HEK293 (cell line): ENCODE results near the gene STRA6.

Experiments used
- GLIS2 ChIP-seq: fragments of 450-650 bp; formaldehyde crosslinking; IDR thresholded peaks from 2 replicates; pipeline ENCODE4 v1.5.1; 2016; ENCODE audit warnings: missing biosample characterization, missing genetic modification characterization
- HOXD13 ChIP-seq: sonication (generic); formaldehyde crosslinking; IDR thresholded peaks from 2 replicates; pipeline ENCODE4 v1.8.0; 2022; ENCODE audit warnings: missing genetic modification reagents, borderline replicate concordance
- PRDM4 ChIP-seq: fragments of 450-650 bp; formaldehyde crosslinking; IDR thresholded peaks from 2 replicates; pipeline ENCODE4 v1.5.1; 2017; ENCODE audit warnings: missing biosample characterization, missing genetic modification characterization
- REST ChIP-seq: fragments of 450-650 bp; formaldehyde crosslinking; IDR thresholded peaks from 2 replicates; pipeline ENCODE4 v1.5.1; 2016; ENCODE audit warnings: missing biosample characterization, missing genetic modification characterization
- SCRT1 ChIP-seq: fragments of 450-650 bp; formaldehyde crosslinking; IDR thresholded peaks from 2 replicates; pipeline ENCODE4 v1.5.1; 2016; ENCODE audit warnings: missing biosample characterization, missing genetic modification characterization, borderline replicate concordance
- SETDB1 ChIP-seq: IDR thresholded peaks from one replicate; pipeline ENCODE4 v1.6.1; 2017; ENCODE audit warnings: mild to moderate bottlenecking, low read length, moderate library complexity, mixed read lengths; ENCODE audit not compliant: insufficient read length
- ZBTB11 ChIP-seq: fragments of 450-650 bp; formaldehyde crosslinking; conservative IDR thresholded peaks from 2 replicates; pipeline ENCODE4 v1.5.1; 2016; ENCODE audit warnings: low read depth, missing biosample characterization, missing genetic modification characterization
- ZBTB20 ChIP-seq: fragments of 450-650 bp; formaldehyde crosslinking; IDR thresholded peaks from 2 replicates; pipeline ENCODE4 v1.5.1; 2016; ENCODE audit warnings: missing biosample characterization, missing genetic modification characterization
- ZBTB49 ChIP-seq: fragments of 450-650 bp; formaldehyde crosslinking; IDR thresholded peaks from 2 replicates; pipeline ENCODE4 v1.5.1; 2016; ENCODE audit warnings: missing biosample characterization, missing genetic modification characterization, low read depth
- ZBTB6 ChIP-seq: fragments of 450-650 bp; formaldehyde crosslinking; IDR thresholded peaks from 2 replicates; pipeline ENCODE4 v1.5.1; 2017; ENCODE audit warnings: missing biosample characterization, missing genetic modification characterization
- ZBTB7A ChIP-seq: fragments of 450-650 bp; formaldehyde crosslinking; IDR thresholded peaks from 2 replicates; pipeline ENCODE4 v1.5.1; 2016; ENCODE audit warnings: low read depth, missing biosample characterization, missing genetic modification characterization
- ZFP69B ChIP-seq: fragments of 450-650 bp; formaldehyde crosslinking; IDR thresholded peaks from 2 replicates; pipeline ENCODE4 v1.5.1; 2016; ENCODE audit warnings: missing biosample characterization, missing genetic modification characterization
- ZNF138 ChIP-seq: fragments of 450-650 bp; formaldehyde crosslinking; IDR thresholded peaks from 2 replicates; pipeline ENCODE4 v1.5.1; 2016; ENCODE audit warnings: missing biosample characterization, missing genetic modification characterization, borderline replicate concordance
- ZNF157 ChIP-seq: fragments of 450-650 bp; formaldehyde crosslinking; IDR thresholded peaks from 2 replicates; pipeline ENCODE4 v1.5.1; 2016; ENCODE audit warnings: missing biosample characterization, missing genetic modification characterization
- ZNF354C ChIP-seq: fragments of 450-650 bp; formaldehyde crosslinking; IDR thresholded peaks from 2 replicates; pipeline ENCODE4 v1.5.1; 2016; ENCODE audit warnings: missing biosample characterization, missing genetic modification characterization, low read depth, borderline replicate concordance
- ZNF423 ChIP-seq: fragments of 450-650 bp; formaldehyde crosslinking; IDR thresholded peaks from 2 replicates; pipeline ENCODE4 v1.5.1; 2016; ENCODE audit warnings: missing biosample characterization, missing genetic modification characterization
- ZNF449 ChIP-seq: fragments of 450-650 bp; formaldehyde crosslinking; IDR thresholded peaks from 2 replicates; pipeline ENCODE4 v1.5.1; 2017; ENCODE audit warnings: missing biosample characterization, mild to moderate bottlenecking, missing genetic modification characterization, moderate library complexity
- ZNF473 ChIP-seq: fragments of 450-650 bp; formaldehyde crosslinking; IDR thresholded peaks from 2 replicates; pipeline ENCODE4 v1.5.1; 2017; ENCODE audit warnings: missing biosample characterization, missing genetic modification characterization
- ZNF514 ChIP-seq: fragments of 450-650 bp; formaldehyde crosslinking; IDR thresholded peaks from 2 replicates; pipeline ENCODE4 v1.5.1; 2016; ENCODE audit warnings: missing biosample characterization, missing genetic modification characterization
- ZNF654 ChIP-seq: fragments of 450-650 bp; formaldehyde crosslinking; IDR thresholded peaks from 2 replicates; pipeline ENCODE4 v1.5.1; 2016; ENCODE audit warnings: low read depth, missing biosample characterization, missing genetic modification characterization
- ZNF677 ChIP-seq: fragments of 450-650 bp; IDR thresholded peaks from 2 replicates; pipeline ENCODE4 v1.5.0; 2018; ENCODE audit warnings: missing biosample characterization, mild to moderate bottlenecking, missing genetic modification characterization, moderate library complexity
- ZNF768 ChIP-seq: fragments of 450-650 bp; formaldehyde crosslinking; IDR thresholded peaks from 2 replicates; pipeline ENCODE4 v1.5.1; 2018; ENCODE audit warnings: missing biosample characterization, mild to moderate bottlenecking, missing genetic modification characterization
- ZNF792 ChIP-seq: fragments of 450-650 bp; formaldehyde crosslinking; IDR thresholded peaks from 2 replicates; pipeline ENCODE4 v1.5.1; 2016; ENCODE audit warnings: missing biosample characterization, missing genetic modification characterization
- ZNF837 ChIP-seq: fragments of 450-650 bp; formaldehyde crosslinking; IDR thresholded peaks from 2 replicates; pipeline ENCODE4 v1.5.1; 2016; ENCODE audit warnings: missing biosample characterization, missing genetic modification characterization
- ZSCAN23 ChIP-seq: fragments of 450-650 bp; formaldehyde crosslinking; IDR thresholded peaks from 2 replicates; pipeline ENCODE4 v1.5.1; 2016; ENCODE audit warnings: missing biosample characterization, missing genetic modification characterization

Gene STRA6

GRCh38 chr15:74130155-74130848 lies 72.3 kb downstream of the STRA6 start, which contains the start of gene ISLR2 (continued):
- TF ChIP-seq ZFP69B (0 out of 2 replicates have a peak, but pooled peaks have one; percentile 62), ZNF677 (tag by site-specific recombination) (no peak), SETDB1 (no peak), PRDM4 (tag by site-specific recombination) (no peak), ZNF423 (tag by site-specific recombination) (peak; percentile 16; the same call in 1 of the 2 replicates), HOXD13 (0 out of 2 replicates have a peak, but pooled peaks have one; percentile 61), ZNF473 (tag by site-specific recombination) (no peak), ZNF768 (tag by site-specific recombination) (no peak), ZNF792 (tag by site-specific recombination) (no peak), ZNF654 (tag by site-specific recombination) (no peak), ZNF514 (no peak), GLIS2 (tag by site-specific recombination) (peak; percentile 36; the same call in 1 of the 2 replicates), ZNF354C (no peak), ZNF138 (tag by site-specific recombination) (no peak), SCRT1 (no peak), ZBTB20 (tag by site-specific recombination) (no peak; the same call in 1 of the 2 replicates), ZBTB49 (tag by site-specific recombination) (no peak), ZNF157 (tag by site-specific recombination) (no peak), ZNF837 (tag by site-specific recombination) (no peak), ZBTB6 (tag by site-specific recombination) (no peak), ZBTB11 (tag by site-specific recombination) (no peak), ZNF449 (no peak), REST (no peak), ZBTB7A (tag by site-specific recombination) (peak; percentile 14; the same call in 1 of the 2 replicates), ZSCAN23 (tag by site-specific recombination) (0 out of 2 replicates have a peak, but pooled peaks have one; percentile 11)
